CD4-positive, alpha-beta T cell (primary cell): ENCODE measurements around the gene SLC38A9. TPM values are rescaled to one million over a fixed set of nuclear protein-coding genes. Genes with fewer than 3 reads are reported as not detected.

Experiments used
- ATAC-seq: fragments of 200-7000 bp; cut with Tn5 transposase; one replicate; pipeline ENCODE4 v1.10.0; 2022; ENCODE audit warnings: mild to moderate bottlenecking; ENCODE audit not compliant: poor library complexity
- CTCF ChIA-PET: fragments of 350-600 bp; sonication (Branson Sonifier 250); formaldehyde crosslinking; loops from one replicate; lab custom pipeline; 2021; ENCODE audit warnings: antibody characterized with exemption, inconsistent platforms; lab: Charles Lee
- POLR2A ChIA-PET: fragments of 350-600 bp; sonication (Branson Sonifier 250); formaldehyde crosslinking; loops from one replicate; lab custom pipeline; 2021; ENCODE audit warnings: antibody characterized with exemption, inconsistent platforms; lab: Charles Lee
- DNase-seq, 14 experiments: peaks; one replicate each; pipeline ENCODE4 v3.0.0-alpha.2; 2013 to 2020; ENCODE audit warnings: mixed read lengths in 2 of 14
- H3K27ac ChIP-seq, 2 donors: one replicate each; pipeline versions ENCODE4 v1.5.1 to v1.7.0; 2013; ENCODE audit warnings: low read length in 2 of 2, low read depth in 1 of 2, mild to moderate bottlenecking in 1 of 2
- H3K27me3 ChIP-seq, 2 experiments: 1 replicate in 1 of 2; 2 replicates in 1 of 2; pipeline versions ENCODE4 v1.6.1 to v1.7.0; 2013; ENCODE audit warnings: low read length in 2 of 2, control low read depth in 1 of 2, mild to moderate bottlenecking in 1 of 2, moderate library complexity in 1 of 2; ENCODE audit not compliant: insufficient read depth in 2 of 2, control insufficient read depth in 1 of 2
- H3K36me3 ChIP-seq: one replicate; pipeline ENCODE4 v1.6.1; 2013; ENCODE audit warnings: low read length, control low read depth; ENCODE audit not compliant: insufficient read depth
- H3K4me1 ChIP-seq: one replicate; pipeline ENCODE4 v1.6.1; 2013; ENCODE audit warnings: low read length, control low read depth; ENCODE audit not compliant: insufficient read depth
- H3K4me3 ChIP-seq: one replicate; pipeline ENCODE4 v1.5.1; 2013; ENCODE audit warnings: mild to moderate bottlenecking, low read length, moderate library complexity
- H3K9me3 ChIP-seq, 2 experiments: 1 replicate in 1 of 2; 2 replicates in 1 of 2; pipeline versions ENCODE4 v1.6.1 to v1.7.0; 2013; ENCODE audit warnings: low read length in 2 of 2, mild to moderate bottlenecking in 2 of 2, control low read depth in 1 of 2, moderate library complexity in 1 of 2; ENCODE audit not compliant: control insufficient read depth in 1 of 2, insufficient read depth in 1 of 2
- H3K27ac Mint-ChIP-seq: one replicate; pipeline ENCODE4 v1.8.0; 2020; ENCODE audit warnings: mixed read lengths
- H3K27me3 Mint-ChIP-seq: one replicate; pipeline ENCODE4 v1.8.0; 2021; ENCODE audit warnings: mixed read lengths
- H3K36me3 Mint-ChIP-seq: one replicate; pipeline ENCODE4 v1.8.0; 2021; ENCODE audit warnings: low read depth, mixed read lengths
- H3K4me1 Mint-ChIP-seq: one replicate; pipeline ENCODE4 v1.8.0; 2021; ENCODE audit warnings: low read depth, mixed read lengths
- H3K4me3 Mint-ChIP-seq: one replicate; pipeline ENCODE4 v1.8.0; 2020; ENCODE audit warnings: mild to moderate bottlenecking, mixed read lengths
- H3K9me3 Mint-ChIP-seq: one replicate; pipeline ENCODE4 v1.8.0; 2020; ENCODE audit warnings: mixed read lengths
- CTCF ChIP-seq: fragments of 200-600 bp; IDR thresholded peaks from one replicate; pipeline ENCODE4 v1.8.0; 2022; ENCODE audit warnings: antibody characterized with exemption, mild to moderate bottlenecking
- intact Hi-C, 2 experiments: fragments of 100-400 bp; cut with DNase I in 1 of 2; cut with micrococcal nuclease in 1 of 2; formaldehyde crosslinking; loops; one replicate each; pipeline versions ENCODE4 v1.15.1 to v1.9.0; 2023 to 2025; cut with DNase I, micrococcal nuclease
- total RNA-seq, 174 experiments: library from RNA in 2 of 174; stranded (reverse) in 2 of 174; gene quantifications; one replicate each; pipeline ENCODE4 v1.2.3 and lab custom pipeline; 2021 to 2026

SLC38A9 gene
- total RNA-seq, 2 experiments from 2014 or later: 10.0 to 10.3 TPM

GRCh38 chr5:55585206-55585610, 126.9 kb downstream of the SLC38A9 start:
- no peaks in the 10 kb centered on the region for H3K27me3 ChIP-seq
- CTCF ChIA-PET: no interaction called here
- no peak for TF ChIP-seq CTCF
- H3K4me1 Mint-ChIP-seq: peaks cover 12% of the 10 kb centered on the region
- DNase-seq (no peak), ATAC-seq (no peak)
- no peak overlapping the region for H3K4me3 Mint-ChIP-seq
- intact Hi-C loops: no loop called here
- H3K4me3 ChIP-seq: no peak overlapping the region
- H3K27me3 Mint-ChIP-seq: no peaks in the 10 kb centered on the region
- H3K36me3 ChIP-seq: no peaks in the 10 kb centered on the region
- no peak overlapping the region for H3K27ac ChIP-seq
- H3K9me3 ChIP-seq: no peaks in the 10 kb centered on the region
- H3K4me1 ChIP-seq: no peaks in the 10 kb centered on the region
- no peaks in the 10 kb centered on the region for H3K36me3 Mint-ChIP-seq
- POLR2A ChIA-PET: no interaction called here
- H3K9me3 Mint-ChIP-seq: no peaks in the 10 kb centered on the region
- H3K27ac Mint-ChIP-seq: no peak overlapping the region

GRCh38 chr5:55584398-55585205, 127.5 kb downstream of the SLC38A9 start:
- no peak overlapping the region for H3K27ac Mint-ChIP-seq
- no peak for TF ChIP-seq CTCF
- H3K36me3 Mint-ChIP-seq: no peaks in the 10 kb centered on the region
- ATAC-seq: no peak
- no peak for DNase-seq
- H3K27me3 ChIP-seq: no peaks in the 10 kb centered on the region
- H3K9me3 ChIP-seq: no peaks in the 10 kb centered on the region
- no peak overlapping the region for H3K27ac ChIP-seq
- CTCF ChIA-PET: no interaction called here
- POLR2A ChIA-PET: no interaction called here
- peaks cover 12% of the 10 kb centered on the region for H3K4me1 Mint-ChIP-seq
- H3K4me3 Mint-ChIP-seq: no peak overlapping the region
- no peak overlapping the region for H3K4me3 ChIP-seq
- no peaks in the 10 kb centered on the region for H3K36me3 ChIP-seq
- no peaks in the 10 kb centered on the region for H3K27me3 Mint-ChIP-seq
- intact Hi-C loops: no loop called here
- H3K4me1 ChIP-seq: no peaks in the 10 kb centered on the region
- H3K9me3 Mint-ChIP-seq: no peaks in the 10 kb centered on the region

- Histone ChIP-seq H3K9me3 (no peaks in the 10 kb centered on the region), H3K4me1 (no peaks in the 10 kb centered on the region), H3K27me3 (no peaks in the 10 kb centered on the region), H3K27ac (no peak overlapping the region), H3K4me3 (no peak overlapping the region), H3K36me3 (no peaks in the 10 kb centered on the region)
- Mint-ChIP-seq H3K9me3 (no peaks in the 10 kb centered on the region), H3K36me3 (no peaks in the 10 kb centered on the region), H3K27ac (no peak overlapping the region), H3K27me3 (no peaks in the 10 kb centered on the region), H3K4me1 (peaks cover 12% of the 10 kb centered on the region), H3K4me3 (no peak overlapping the region)
- ATAC-seq (no peak), DNase-seq (no peak)
- no peak for TF ChIP-seq CTCF
- CTCF ChIA-PET: no interaction called here
- intact Hi-C loops: no loop called here
- POLR2A ChIA-PET: no interaction called here
Observed at GRCh38 chr5:55583578-55583977, 128.5 kb downstream of the SLC38A9 start.
